Effector CD8-positive, alpha-beta T cell (primary cell): Measurements from ENCODE around the gene RUNX3.

Experiments
- DNase-seq: peaks from one replicate; lab custom pipeline; 2025; lab: John Stamatoyannopoulos, UW

RUNX3 gene

GRCh38 chr1:24886241-24886640 is 43.8 kb downstream of the RUNX3 start:
- no peak for DNase-seq

GRCh38 chr1:24884751-24885150 is 45.3 kb downstream of the RUNX3 start:
- no peak for DNase-seq

GRCh38 chr1:24881034-24881433 is 49.0 kb downstream of the RUNX3 start:
- no peak for DNase-seq

GRCh38 chr1:24878775-24879742 is 51.0 kb downstream of the RUNX3 start:
- no peak for DNase-seq

- no peak for DNase-seq
Observed at GRCh38 chr1:24878045-24878444, 52.0 kb downstream of the RUNX3 start.

- no peak for DNase-seq
Observed at GRCh38 chr1:24875991-24876506, 54.0 kb downstream of the RUNX3 start.

- no peak for DNase-seq
Observed at GRCh38 chr1:24875257-24875656, 54.8 kb downstream of the RUNX3 start.

- no peak for DNase-seq
Observed at GRCh38 chr1:24874611-24875234, 55.4 kb downstream of the RUNX3 start.

GRCh38 chr1:24874056-24874455 is 56.0 kb downstream of the RUNX3 start:
- DNase-seq, result no peak

GRCh38 chr1:24873148-24873547 is 56.9 kb downstream of the RUNX3 start:
- no peak for DNase-seq

- DNase-seq, result no peak
Observed at GRCh38 chr1:24872061-24872850, 57.8 kb downstream of the RUNX3 start.

- DNase-seq, result no peak
Observed at GRCh38 chr1:24871306-24871901, 58.7 kb downstream of the RUNX3 start.

GRCh38 chr1:24870551-24871195 is 59.4 kb downstream of the RUNX3 start:
- no peak for DNase-seq

- no peak for DNase-seq
Observed at GRCh38 chr1:24868016-24868875, 61.8 kb downstream of the RUNX3 start.

- DNase-seq, result no peak
Observed at GRCh38 chr1:24867084-24867870, 62.8 kb downstream of the RUNX3 start.

GRCh38 chr1:24866211-24867083 is 63.6 kb downstream of the RUNX3 start:
- no peak for DNase-seq

GRCh38 chr1:24865587-24865986 is 64.5 kb downstream of the RUNX3 start:
- no peak for DNase-seq

- DNase-seq, result no peak
Observed at GRCh38 chr1:24865168-24865567, 64.9 kb downstream of the RUNX3 start.
